Panc1 (cell line): Measurements from ENCODE around the gene DPYSL3. TPM values are rescaled to one million over a fixed set of nuclear protein-coding genes. Genes with fewer than 3 reads are reported as not detected.

Experiments used
- ATAC-seq: fragments of 200-7000 bp; cut with Tn5 transposase; 2 replicates; pipeline ENCODE4 v1.9.1; 2020; ENCODE audit warnings: mild to moderate bottlenecking, moderate library complexity
- BruUV-seq: library from RNA; stranded (reverse); fragments of 400-500 nt; replicated peaks from 2 replicates; lab custom pipeline; 2021; lab: Mats Ljungman, UMichigan
- CTCF ChIA-PET: fragments of 300-600 bp; sonication (Branson Sonifier 250); formaldehyde crosslinking; loops from one replicate; lab custom pipeline; 2022; ENCODE audit warnings: antibody characterized with exemption; lab: Charles Lee
- POLR2A ChIA-PET: fragments of 300-600 bp; sonication (Branson Sonifier 250); formaldehyde crosslinking; loops from one replicate; lab custom pipeline; 2022; ENCODE audit warnings: antibody characterized with exemption; lab: Charles Lee
- DNase-seq: peaks from one replicate; pipeline ENCODE4 v3.0.0-alpha.2; 2010; ENCODE audit warnings: low read depth, low spot score
- H3K27ac ChIP-seq: 2 replicates; pipeline ENCODE4 v1.5.1; 2011; ENCODE audit warnings: mild to moderate bottlenecking, low read length, inconsistent platforms
- H3K27me3 ChIP-seq: fragments of 200-500 bp; sonication (Bioruptor generic); 2 replicates; pipeline ENCODE4 v1.6.0; 2014; ENCODE audit warnings: low read length, inconsistent platforms; ENCODE audit not compliant: control insufficient read depth, insufficient read depth
- H3K36me3 ChIP-seq: fragments of 200-500 bp; sonication (Bioruptor generic); 2 replicates; pipeline ENCODE4 v1.5.1; 2014; ENCODE audit warnings: inconsistent platforms, mild to moderate bottlenecking, low read length, moderate library complexity; ENCODE audit not compliant: control insufficient read depth, insufficient read depth
- H3K4me1 ChIP-seq: 2 replicates; pipeline ENCODE4 v1.5.1; 2011; ENCODE audit warnings: inconsistent platforms, mild to moderate bottlenecking, low read length, moderate library complexity; ENCODE audit not compliant: control insufficient read depth, insufficient read depth
- H3K4me3 ChIP-seq, 2 experiments: 2 replicates each; pipeline ENCODE4 v1.5.1; 2011 to 2012; ENCODE audit warnings: low read depth in 2 of 2, low read length in 2 of 2, mild to moderate bottlenecking in 2 of 2, inconsistent platforms in 1 of 2, moderate library complexity in 1 of 2
- H3K9me3 ChIP-seq: fragments of 200-500 bp; sonication (Bioruptor generic); 2 replicates; pipeline ENCODE4 v1.5.1; 2014; ENCODE audit warnings: low read depth, mild to moderate bottlenecking, inconsistent platforms, low read length, moderate library complexity; ENCODE audit not compliant: control insufficient read depth, insufficient read depth
- POLR2AphosphoS5 ChIP-seq: IDR thresholded peaks from 2 replicates; pipeline ENCODE4 v1.6.1; 2012; ENCODE audit warnings: mild to moderate bottlenecking, low read depth, low read length, moderate library complexity
- SIN3A ChIP-seq: IDR thresholded peaks from 2 replicates; pipeline ENCODE4 v1.6.1; 2012; ENCODE audit warnings: low read depth, mild to moderate bottlenecking, low read length, moderate library complexity, borderline replicate concordance; ENCODE audit not compliant: insufficient read depth
- TCF7L2 ChIP-seq: IDR thresholded peaks from 2 replicates; pipeline ENCODE4 v1.6.1; 2011; ENCODE audit warnings: mild to moderate bottlenecking, low read depth, low read length, inconsistent platforms
- in situ Hi-C: cut with HindIII; loops from 2 replicates; pipeline ENCODE4 v1.10.0; 2016; ENCODE audit warnings: low sequenced_read_pairs, low pct_unique_long_range_greater_than_20kb
- intact Hi-C: fragments of 100-400 bp; cut with micrococcal nuclease; formaldehyde crosslinking; loops from one replicate; pipeline ENCODE4 v1.10.0; 2022; ENCODE audit not compliant: unreplicated experiment
- total RNA-seq: library from RNA; stranded (reverse); gene quantifications from one replicate; pipeline ENCODE4 v1.2.1, GENCODE V29; 2021; ENCODE audit not compliant: unreplicated experiment
- TF ChIP-seq, protein P1 (sequence below): fragments of 450-650 bp; IDR thresholded peaks from 2 replicates; pipeline ENCODE4 v1.5.1; 2017; ENCODE audit warnings: mild to moderate bottlenecking
- TF ChIP-seq, protein P2 (sequence below), 2 experiments: IDR thresholded peaks; 2 replicates each; pipeline ENCODE4 v1.6.1; 2011 to 2012; ENCODE audit warnings: low read depth in 2 of 2, control low read depth in 1 of 2, low read length in 1 of 2, mild to moderate bottlenecking in 1 of 2, moderate library complexity in 1 of 2; ENCODE audit not compliant: insufficient read depth in 1 of 2

DPYSL3 gene
- total RNA-seq, 1 experiment from 2014 or later = 1.1 TPM

DNA sequence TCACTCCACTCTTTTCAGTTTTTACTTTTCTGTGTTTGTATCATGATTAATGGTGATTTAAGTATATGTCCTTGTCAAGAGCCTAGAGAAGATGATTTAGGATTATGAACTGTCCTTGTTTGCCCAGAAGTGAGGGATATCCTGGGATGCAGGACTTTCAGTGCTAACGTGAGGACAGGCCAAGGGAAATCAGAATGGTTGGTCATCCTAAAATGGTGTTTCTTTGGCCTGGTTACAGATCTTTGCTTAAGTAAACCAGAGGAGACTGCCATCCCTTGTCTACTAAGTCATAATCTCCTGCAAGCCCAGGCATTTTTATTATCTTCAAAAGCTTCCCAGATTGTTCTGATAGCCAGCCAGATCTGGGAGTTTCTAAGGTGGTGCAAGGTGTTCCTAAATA lies 22.3 kb upstream of the DPYSL3 start:
- Histone ChIP-seq H3K4me3 (no peak overlapping the region), H3K27me3 (no peaks in the 10 kb centered on the region), H3K9me3 (no peaks in the 10 kb centered on the region), H3K36me3 (no peaks in the 10 kb centered on the region), H3K4me1 (no peaks in the 10 kb centered on the region), H3K27ac (no peak overlapping the region)
- ATAC-seq (no peak), DNase-seq (no peak)
- in situ Hi-C loops = no loop called here
- intact Hi-C loops = no loop called here
- BruUV-seq = no TSS peak
- ChIA-PET CTCF (no interaction called here), POLR2A (no interaction called here)
- TF ChIP-seq, protein P1, sequence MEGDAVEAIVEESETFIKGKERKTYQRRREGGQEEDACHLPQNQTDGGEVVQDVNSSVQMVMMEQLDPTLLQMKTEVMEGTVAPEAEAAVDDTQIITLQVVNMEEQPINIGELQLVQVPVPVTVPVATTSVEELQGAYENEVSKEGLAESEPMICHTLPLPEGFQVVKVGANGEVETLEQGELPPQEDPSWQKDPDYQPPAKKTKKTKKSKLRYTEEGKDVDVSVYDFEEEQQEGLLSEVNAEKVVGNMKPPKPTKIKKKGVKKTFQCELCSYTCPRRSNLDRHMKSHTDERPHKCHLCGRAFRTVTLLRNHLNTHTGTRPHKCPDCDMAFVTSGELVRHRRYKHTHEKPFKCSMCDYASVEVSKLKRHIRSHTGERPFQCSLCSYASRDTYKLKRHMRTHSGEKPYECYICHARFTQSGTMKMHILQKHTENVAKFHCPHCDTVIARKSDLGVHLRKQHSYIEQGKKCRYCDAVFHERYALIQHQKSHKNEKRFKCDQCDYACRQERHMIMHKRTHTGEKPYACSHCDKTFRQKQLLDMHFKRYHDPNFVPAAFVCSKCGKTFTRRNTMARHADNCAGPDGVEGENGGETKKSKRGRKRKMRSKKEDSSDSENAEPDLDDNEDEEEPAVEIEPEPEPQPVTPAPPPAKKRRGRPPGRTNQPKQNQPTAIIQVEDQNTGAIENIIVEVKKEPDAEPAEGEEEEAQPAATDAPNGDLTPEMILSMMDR = no peak
- TF ChIP-seq SIN3A (no peak), TCF7L2 (no peak), POLR2AphosphoS5 (no peak)
- TF ChIP-seq, protein P2, sequence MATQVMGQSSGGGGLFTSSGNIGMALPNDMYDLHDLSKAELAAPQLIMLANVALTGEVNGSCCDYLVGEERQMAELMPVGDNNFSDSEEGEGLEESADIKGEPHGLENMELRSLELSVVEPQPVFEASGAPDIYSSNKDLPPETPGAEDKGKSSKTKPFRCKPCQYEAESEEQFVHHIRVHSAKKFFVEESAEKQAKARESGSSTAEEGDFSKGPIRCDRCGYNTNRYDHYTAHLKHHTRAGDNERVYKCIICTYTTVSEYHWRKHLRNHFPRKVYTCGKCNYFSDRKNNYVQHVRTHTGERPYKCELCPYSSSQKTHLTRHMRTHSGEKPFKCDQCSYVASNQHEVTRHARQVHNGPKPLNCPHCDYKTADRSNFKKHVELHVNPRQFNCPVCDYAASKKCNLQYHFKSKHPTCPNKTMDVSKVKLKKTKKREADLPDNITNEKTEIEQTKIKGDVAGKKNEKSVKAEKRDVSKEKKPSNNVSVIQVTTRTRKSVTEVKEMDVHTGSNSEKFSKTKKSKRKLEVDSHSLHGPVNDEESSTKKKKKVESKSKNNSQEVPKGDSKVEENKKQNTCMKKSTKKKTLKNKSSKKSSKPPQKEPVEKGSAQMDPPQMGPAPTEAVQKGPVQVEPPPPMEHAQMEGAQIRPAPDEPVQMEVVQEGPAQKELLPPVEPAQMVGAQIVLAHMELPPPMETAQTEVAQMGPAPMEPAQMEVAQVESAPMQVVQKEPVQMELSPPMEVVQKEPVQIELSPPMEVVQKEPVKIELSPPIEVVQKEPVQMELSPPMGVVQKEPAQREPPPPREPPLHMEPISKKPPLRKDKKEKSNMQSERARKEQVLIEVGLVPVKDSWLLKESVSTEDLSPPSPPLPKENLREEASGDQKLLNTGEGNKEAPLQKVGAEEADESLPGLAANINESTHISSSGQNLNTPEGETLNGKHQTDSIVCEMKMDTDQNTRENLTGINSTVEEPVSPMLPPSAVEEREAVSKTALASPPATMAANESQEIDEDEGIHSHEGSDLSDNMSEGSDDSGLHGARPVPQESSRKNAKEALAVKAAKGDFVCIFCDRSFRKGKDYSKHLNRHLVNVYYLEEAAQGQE (IDR thresholded peaks at IDR 0.05; ENCODE audit: insufficient read depth in 1 of 2, low read depth in 2 of 2, low read length in 1 of 2) = no peak

DNA sequence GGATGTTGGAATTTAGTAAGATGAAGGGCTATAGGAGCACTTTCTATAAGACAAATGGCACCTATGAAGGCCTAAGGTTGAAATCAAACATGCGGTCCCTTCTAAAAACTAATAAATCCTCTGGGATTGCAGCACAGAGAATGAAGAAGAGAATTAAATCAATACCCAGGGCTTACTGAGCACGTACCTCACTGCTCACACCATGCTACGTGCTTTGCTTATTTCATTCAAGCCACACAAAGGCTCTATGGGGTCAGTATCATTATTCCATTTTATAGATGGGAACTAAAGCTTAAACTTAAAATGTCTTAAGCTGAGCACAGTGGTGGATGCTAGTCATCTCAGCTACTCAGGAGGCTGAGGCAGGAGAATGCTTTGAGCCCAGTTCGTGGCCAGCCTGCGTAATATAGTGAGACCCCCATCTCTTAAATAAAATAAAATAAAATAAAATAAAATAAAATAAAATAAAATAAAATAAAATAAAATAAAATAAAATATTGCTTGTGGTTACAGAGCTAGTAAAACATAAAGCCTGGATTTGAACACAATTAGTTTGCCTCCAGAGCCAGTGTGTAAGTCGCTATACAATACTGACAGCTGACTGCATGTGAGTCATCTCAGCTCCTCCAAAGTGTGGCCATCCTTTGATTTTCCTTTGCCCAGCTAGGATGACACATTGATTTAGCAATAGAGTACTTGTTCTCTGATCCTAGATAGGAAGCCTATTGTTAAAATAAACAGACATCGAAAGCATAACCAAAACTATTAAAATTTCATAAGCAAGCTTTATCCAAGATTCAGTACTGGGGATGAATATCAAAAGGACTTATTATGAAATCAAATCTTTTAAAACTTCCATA lies 20.9 kb upstream of the DPYSL3 start:
- no TSS peak for BruUV-seq
- CTCF ChIA-PET = no interaction called here
- in situ Hi-C loops = no loop called here
- H3K27ac ChIP-seq = no peak overlapping the region
- H3K36me3 ChIP-seq = no peaks in the 10 kb centered on the region
- ATAC-seq (no peak), DNase-seq (no peak)
- no peaks in the 10 kb centered on the region for H3K9me3 ChIP-seq
- intact Hi-C loops = no loop called here
- POLR2A ChIA-PET = no interaction called here
- H3K4me3 ChIP-seq = no peak overlapping the region
- TF ChIP-seq SIN3A (no peak), POLR2AphosphoS5 (no peak), TCF7L2 (no peak)
- TF ChIP-seq, protein P1 = no peak
- TF ChIP-seq, protein P2 (IDR thresholded peaks at IDR 0.05; ENCODE audit: insufficient read depth in 1 of 2, low read depth in 2 of 2, low read length in 1 of 2) = no peak
- no peaks in the 10 kb centered on the region for H3K4me1 ChIP-seq
- H3K27me3 ChIP-seq = no peaks in the 10 kb centered on the region
